Measurements from ENCODE around the gene CRMP1.

DNA sequence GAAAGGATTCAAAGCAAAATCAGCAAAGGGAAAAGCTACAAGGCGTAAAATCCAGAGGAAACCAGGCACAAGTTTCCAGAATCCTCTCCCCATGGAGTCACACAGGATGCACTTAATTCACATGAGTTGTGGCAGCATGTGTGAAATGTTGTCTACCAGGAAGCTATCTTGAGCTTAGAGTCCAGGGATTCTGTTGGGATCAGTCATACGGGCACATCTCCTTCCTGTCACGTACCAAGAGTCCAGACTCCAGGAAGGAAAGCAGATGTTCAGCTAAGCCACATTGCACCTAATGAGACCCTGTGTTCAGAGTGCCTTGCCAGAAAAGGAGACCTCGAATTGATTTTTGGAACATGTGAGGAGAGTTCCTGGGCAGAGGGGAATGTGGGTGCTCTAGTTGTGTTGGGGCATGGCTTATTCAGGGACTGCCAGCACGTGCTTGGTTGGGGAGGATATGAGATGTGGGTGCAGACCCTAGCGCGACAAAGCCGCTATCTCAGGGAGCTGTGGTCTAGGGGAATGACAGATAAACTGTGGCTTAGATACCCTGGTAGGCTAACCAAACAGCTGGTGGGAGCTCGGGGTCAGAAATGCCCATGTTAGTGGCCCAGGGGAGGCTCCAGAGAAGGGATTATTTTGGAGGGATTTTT lies 111.9 kb downstream of the CRMP1 start:
- TF ChIP-seq, protein P1, sequence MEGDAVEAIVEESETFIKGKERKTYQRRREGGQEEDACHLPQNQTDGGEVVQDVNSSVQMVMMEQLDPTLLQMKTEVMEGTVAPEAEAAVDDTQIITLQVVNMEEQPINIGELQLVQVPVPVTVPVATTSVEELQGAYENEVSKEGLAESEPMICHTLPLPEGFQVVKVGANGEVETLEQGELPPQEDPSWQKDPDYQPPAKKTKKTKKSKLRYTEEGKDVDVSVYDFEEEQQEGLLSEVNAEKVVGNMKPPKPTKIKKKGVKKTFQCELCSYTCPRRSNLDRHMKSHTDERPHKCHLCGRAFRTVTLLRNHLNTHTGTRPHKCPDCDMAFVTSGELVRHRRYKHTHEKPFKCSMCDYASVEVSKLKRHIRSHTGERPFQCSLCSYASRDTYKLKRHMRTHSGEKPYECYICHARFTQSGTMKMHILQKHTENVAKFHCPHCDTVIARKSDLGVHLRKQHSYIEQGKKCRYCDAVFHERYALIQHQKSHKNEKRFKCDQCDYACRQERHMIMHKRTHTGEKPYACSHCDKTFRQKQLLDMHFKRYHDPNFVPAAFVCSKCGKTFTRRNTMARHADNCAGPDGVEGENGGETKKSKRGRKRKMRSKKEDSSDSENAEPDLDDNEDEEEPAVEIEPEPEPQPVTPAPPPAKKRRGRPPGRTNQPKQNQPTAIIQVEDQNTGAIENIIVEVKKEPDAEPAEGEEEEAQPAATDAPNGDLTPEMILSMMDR (conservative IDR thresholded peaks at IDR 0.05): no peak
- no peak for TF ChIP-seq EZH2 (IDR thresholded peaks at IDR 0.05; ENCODE audit: low read depth)

Measured in PC-9 (cell line).